HG03378 (cell line): ENCODE measurements around the gene SLC1A7.

Experiments
- ATAC-seq: cut with Tn5 transposase; IDR thresholded peaks from one replicate; pipeline ENCODE4 v1.9.1; 2021; ENCODE audit warnings: mild to moderate bottlenecking, moderate library complexity; ENCODE audit not compliant: unreplicated experiment

The SLC1A7 gene

DNA sequence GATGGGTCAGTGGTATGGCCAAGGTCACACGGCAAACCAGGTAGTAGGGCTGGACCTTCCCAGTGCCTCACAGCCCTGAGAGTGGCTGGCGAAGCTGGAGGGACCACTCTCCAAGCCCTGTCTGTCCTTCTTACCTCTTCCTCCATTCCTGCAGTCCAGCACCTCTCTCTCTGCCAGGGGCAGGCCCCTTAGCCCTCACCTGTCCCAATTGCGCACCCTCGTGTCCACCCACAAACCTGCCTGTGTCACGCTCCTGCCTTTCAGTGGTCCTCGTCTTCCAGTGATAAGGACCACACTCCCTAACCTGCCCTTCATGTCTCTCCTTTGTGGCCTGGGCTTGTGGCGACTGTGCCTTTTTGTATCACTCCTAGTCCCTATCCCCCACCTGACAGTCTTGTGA lies 77.0 kb downstream of the SLC1A7 start:
- ATAC-seq, result no peak

DNA sequence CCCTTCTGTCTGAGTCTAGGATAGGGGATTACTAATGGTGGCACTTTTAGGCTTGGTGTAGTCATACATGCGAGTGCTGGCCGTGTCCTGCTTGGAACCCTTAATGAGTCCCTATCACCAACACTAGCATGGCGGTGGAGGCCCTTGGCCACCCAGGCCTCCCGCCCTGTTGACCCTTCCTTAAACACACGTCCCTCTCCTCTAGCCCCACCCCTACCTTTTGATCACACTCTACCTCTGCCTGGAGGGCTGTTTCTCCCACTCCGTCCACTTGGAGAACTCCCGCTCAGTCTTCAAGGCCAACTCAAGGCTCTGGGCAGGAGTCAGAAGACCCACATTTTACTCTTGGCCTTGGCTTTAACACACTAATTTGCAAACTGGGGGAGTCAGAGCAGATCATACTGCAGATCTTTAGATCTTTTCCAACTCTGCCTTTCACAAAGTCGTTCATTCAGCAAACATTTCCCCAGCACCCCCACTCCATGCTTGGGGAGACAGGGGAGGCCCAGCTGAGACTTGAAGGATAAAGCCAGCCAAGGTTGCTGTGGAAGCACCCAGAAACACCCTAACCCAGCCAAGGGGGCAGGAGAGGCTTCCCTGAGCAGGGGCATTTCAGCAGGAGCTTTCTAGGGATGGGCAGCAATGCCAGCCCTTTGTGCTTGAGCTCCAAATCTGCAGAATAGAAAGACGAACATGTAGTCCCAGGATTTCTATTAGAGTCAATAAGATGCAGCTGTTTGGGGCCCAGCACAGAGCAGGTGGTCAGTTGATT lies 78.5 kb downstream of the SLC1A7 start:
- no peak for ATAC-seq

DNA sequence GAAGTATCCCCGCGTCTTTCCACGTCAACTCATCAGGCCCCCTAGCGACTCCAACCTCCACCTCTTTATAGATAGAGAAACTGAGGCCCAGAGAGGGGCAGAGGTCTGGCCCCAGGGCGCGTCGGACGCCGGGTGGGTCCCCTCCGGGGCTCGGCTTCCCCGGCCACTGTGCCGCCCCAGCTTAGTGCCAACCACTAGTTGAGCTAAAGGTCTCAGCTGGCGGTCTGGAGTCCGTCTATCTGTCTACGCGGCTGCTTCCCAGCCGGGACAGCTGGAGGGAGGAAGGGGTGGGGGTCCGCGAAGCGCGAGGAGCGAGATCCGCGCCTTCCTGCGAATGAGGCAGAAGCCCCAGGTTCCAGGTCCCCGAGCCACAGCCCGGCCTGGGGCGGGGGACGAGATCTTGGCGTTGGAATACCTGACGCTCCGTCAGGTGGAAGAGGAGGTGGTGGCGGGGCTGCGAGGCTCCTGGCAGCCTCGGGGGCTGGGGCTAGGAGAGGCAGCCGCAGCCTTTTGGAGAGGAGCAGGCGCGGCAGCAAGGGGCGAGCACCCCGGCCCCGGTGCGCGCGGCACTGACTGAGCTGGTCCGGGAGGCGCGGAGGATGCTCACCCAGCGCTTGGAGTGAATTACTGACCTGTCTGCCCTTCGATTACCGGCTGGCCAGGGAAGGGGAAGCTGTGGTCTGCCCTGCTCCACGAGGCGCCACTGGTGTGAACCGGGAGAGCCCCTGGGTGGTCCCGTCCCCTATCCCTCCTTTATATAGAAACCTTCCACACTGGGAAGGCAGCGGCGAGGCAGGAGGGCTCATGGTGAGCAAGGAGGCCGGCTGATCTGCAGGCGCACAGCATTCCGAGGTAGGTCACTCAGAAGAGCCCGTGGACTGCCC lies 79.5 kb downstream of the SLC1A7 start:
- ATAC-seq, result no peak

DNA sequence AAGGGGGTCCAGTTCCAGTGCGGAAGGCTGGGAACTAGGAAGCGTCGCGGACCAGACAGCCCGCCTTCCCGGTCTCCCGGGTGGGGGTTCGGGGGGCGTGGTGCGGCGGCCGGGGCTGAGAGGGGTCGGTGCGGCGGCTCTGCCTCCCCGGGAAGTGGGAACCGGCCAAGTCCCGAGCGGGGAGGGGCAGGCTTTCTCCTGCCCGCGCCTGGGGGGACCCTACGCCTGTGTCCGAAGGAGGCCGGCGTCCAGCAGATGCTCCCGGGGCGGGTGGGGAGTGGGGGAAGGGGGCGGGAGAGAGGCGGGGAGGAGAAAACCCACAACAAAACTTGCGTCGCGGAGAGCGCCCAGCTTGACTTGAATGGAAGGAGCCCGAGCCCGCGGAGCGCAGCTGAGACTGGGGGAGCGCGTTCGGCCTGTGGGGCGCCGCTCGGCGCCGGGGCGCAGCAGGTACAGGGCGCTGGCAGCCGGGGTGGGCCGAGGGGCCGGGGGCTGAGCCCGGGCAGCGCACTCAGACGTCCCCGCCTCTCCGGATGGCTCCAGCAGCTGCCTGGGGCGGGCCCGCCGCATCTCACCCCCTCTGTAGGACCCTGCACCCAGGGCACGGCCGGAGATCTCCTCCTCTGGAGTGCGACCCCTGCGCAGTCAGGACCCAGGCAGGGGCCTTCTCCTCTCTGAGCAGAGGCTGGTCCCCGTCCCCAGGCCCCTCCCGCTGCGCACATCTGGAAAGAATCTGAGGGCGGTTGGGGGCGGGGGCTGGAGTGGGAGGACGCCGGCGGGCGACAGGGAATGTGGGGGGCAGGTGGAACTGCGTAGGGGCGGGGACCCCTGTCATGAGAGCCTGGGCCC lies 80.4 kb downstream of the SLC1A7 start, which contains the start of gene PODN:
Gene PODN, plus strand, starts transcription at position 355 of the 849 bp plus-strand sequence. CDS start 7,643 bp downstream, outside the sequence.
- no peak for ATAC-seq

DNA sequence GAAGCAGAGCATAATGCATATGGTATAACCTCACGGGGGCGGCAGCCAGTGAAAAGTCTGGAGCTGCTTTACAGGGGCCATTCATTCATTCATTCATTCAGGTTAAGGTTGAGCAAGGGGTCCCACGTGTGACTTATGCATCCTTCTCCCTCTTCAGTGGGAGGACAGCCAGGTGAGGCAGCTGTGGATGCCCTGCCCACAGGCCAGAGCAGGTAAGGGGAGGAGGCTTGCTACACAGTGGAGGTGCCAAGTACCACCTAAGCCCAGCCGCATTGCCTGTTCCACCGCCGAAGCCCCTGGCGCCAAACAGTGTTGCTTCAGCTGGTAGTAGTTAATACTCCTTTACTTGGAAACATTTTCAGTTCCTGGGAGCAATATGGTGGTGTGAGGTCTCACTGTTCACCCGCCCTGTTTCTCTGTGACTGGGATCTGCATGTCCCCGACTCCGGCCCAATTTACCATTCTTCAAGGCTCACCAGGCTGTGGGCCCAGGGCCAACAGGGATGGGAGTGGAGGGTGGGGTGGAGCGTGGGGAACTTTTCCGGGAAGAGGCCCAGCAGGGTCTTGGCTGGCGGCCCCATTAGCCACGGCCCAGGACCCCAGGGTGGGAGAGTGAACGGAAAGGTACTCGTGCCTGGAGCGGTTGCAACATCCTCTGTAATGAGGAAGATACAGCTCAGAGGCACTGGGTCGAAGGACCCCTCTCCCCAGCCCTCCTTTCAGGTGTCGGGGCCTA lies 81.1 kb downstream of the SLC1A7 start:
- no peak for ATAC-seq

DNA sequence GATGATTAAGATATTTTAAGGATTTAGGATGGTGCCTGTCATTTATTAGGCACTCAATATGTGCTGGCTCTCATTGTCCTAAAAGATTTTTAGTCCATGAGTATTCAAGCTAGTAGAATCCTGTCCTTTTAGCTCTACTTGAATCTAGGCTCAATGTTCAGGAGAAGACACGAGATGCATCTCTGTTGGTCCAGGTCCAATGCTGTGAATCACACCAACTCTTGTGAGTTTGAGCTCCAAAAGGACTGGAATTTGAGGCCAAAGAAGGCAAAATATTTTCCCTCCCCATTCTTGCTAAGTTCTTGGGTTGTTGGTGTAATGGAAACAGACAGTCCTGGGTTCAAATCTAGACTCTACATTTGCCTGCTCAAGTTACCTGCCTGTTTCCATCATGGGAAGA lies 81.9 kb downstream of the SLC1A7 start:
- ATAC-seq, result no peak

DNA sequence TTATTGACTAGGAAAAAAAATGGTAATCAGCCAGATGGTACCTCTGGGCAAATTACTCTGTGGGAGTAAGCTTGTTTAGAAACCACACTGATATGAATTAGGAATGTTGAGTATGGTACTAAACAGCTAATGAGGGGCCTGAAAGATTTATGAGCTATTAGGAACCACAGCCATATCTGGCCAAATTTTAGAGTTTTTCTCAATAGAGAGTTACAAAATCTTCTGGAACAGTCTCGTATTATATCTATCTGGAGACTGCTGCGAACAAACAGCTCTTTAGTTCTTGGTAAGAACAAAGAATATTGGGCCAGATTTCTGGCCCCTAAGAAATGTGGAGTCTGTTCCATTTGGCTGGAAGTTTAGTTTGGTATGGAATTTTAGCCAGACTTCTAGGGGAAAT lies 85.3 kb downstream of the SLC1A7 start:
- ATAC-seq, result no peak

DNA sequence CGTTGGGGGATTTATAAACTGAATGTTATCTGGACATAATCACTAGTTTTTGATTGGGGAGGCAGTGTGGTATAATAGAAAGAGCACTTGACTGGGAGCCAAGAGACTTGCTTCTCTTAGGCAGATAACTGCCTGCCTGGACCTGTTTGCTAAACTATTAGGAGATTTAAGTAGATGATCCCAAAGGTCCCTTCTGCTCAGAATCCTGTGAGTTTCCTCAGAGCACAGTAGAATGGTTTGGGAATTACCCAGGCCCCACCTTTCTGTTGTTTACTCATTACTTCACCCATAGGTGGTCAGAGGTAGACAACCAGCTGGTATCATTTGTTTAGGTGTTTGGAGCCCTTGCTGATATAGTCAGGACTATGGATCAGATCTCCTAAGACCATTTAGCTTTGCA lies 90.8 kb downstream of the SLC1A7 start:
- ATAC-seq, result no peak

DNA sequence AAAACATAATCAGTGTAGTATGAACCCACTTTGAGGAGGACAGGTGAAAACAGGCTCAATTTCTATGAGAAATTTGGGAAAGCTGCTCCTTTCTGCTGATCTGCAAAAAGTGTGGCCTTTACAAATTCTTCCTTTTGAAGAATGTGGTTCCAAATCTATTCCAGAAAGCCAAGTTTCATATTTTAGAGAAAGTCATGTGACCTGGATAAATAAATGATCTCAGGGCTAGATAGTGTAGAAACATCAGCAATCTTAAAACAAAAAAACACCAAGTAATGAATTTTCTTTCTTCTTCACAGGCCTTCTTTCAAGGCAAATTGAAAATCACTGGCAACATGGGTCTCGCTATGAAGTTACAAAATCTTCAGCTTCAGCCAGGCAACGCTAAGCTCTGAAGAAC lies 92.1 kb downstream of the SLC1A7 start:
- ATAC-seq, result no peak

DNA sequence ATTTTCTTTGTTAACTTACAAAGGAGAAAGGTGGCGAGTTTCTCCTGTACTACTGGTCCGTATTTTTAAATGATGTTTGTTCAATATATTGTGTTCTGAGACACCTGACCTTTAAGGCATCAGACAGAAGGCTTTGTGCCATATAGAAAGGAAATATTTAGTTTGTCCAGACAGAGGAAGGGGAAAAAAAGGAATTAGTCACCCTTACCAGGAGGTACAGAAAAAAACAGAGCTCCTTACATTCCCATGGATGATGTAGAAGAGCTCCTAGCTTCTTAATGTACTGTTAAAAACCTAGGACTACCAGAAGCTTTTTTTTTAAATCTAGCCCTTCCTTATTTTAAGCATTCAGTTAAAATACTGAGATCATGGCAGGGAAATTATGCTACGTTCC lies 92.9 kb downstream of the SLC1A7 start:
- ATAC-seq, result no peak

DNA sequence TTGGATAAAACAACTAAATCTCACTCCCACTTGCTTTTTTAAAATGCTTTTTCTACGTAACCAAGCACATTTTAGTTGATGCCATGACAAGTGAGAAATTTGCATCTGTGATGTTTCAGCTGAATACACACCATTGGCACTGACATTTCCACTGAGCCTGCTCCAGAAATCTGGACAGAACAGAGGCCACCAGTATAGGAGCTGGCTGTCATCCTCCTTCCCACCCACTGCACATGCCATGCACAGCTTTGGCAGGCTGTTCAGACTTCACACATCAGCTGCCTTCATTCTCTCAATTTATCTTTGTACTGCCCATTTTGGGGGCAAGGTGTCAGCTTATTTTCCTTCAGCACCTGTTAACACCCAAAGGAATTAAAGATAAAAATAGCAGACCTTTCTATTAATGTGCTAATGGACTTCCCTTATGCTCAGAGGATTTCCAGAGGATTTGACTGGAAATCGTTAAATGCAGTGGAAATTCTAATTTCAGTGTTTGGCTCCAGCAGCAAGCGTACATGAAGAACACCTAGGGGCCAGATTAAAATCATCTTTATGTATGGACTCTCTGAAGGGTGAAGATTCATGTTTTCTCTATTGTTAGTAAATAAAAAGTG lies 93.4 kb downstream of the SLC1A7 start:
- no peak for ATAC-seq

DNA sequence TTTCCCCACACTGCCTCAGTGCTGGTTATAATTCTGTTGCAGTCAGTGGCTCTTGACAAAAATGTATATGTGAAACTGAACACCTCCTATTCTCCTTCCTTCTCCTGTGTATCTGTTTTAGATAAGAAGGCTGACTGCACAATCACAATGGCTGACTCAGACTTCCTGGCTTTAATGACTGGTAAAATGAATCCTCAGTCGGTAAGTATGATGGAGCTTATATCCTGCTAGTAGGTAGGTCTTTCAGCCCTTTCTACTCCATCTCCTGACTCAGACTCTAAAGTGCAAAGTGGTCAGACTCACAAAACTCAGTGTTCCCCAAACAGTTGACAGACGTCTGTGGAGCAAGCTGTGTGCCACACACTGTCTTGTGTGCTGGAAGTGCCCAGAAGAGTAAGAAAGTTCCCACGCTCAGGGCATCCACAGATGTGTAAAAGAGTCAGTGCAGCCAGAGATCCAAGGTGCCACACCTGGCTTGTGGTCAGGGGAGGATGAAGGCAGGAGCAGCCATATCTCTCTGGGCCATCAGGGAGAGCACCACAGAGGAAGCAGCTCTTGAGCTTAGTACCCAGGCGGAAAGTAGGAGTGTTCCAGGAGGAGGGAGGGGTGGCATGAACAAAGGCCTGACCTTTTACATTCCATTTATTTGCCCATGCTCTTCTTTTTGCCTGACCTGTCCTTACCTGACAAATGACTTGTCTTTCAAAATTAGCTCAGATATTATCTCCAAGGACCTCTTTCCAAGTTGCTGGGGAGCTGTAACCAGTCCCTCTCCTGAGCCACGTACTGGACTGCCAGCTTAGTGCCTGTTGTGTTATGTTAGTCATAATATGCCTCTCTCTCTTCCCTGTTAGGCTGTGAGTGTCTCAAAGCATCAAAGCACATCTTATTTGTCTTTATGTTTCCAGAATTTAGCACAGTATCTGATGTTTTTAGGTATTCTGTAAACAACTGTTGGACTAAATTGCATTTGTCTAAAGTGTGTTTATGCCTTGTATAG lies 94.4 kb downstream of the SLC1A7 start:
- no peak for ATAC-seq

DNA sequence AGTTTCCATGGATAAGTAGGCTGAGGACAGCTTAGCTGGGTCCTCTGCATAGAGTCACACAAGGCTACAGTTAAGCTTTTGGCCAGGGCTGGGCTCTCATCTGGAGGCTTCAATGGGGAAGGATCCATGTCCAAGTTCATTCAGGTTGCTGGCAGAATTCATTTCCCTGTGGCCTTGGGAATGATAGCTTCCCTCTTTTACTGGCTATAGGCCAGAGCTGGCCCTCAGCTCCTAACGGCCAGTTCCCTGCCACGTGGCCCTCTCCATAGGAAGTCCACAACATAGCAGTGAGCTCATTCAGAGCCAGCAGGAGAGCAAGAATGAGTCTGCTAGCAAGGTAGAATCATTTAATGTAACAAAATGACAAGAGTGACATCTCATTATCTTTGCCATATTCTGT lies 95.5 kb downstream of the SLC1A7 start:
- no peak for ATAC-seq

DNA sequence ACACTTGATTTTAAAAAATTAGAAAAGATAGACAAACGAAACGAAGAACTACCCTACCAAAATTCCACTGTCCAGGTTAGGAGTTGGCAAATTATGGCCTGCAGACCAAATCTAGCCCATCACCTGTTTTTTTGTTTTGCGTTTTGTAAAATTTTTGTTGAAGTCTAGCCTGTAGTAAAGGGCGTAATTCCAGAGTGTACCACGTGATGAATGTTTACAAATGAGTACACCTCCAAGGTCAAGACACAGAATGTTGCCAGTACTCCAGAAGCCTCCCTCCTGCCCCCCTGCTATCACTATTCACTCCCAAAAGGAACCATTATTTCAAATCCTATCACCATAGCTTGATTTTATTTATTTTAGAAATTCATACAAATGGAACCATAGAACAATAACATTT lies 97.5 kb downstream of the SLC1A7 start:
- ATAC-seq, result no peak

DNA sequence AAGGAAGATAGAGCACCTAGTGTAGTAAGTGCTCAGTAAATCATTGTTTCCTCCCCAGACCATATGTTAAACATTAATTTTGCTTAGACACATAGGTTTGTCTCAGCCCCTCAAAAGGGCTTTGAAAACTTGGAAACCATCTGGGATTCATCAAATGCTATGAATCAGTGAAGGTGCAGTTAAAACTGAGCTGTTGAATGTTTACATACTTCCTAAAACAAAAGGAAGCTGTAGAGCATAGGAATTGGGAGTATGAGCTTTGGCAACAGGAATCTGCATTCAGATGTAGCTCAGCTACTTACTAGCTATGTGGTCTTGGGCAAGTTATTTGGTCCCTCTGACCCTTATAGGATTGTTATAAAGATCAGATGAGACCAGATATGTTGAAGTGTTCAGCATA lies 99.2 kb downstream of the SLC1A7 start:
- ATAC-seq, result no peak

DNA sequence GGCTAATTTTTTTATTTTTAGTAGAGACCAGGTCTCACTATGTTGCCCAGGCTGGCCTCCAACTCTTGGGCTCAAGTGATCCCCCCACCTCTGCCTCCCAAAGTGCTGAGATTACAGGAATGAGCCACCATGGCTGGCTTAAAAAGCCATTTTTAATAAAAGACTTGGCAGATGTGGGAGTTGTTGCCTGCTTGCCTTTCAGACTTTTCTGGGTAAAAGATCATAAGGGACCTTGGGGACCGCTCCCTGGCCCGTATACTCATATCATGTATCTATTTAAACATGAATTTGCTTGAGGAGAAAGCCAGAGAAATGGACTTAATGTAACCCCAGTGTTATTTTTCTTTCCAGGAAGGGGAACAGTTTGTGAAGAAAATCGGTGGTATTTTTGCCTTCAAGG lies 103.9 kb downstream of the SLC1A7 start:
- no peak for ATAC-seq
